Activated CD4-positive, CD25-positive, alpha-beta regulatory T cell treated with anti-CD3 and anti-CD28 coated beads, Interleukin-2, amount 50 U/mL, for 24 hours (primary cell): ENCODE data around the gene SCYL2.

Experiments
- ATAC-seq, 2 donors: fragments of 150-1000 bp; cut with Tn5 transposase; one replicate each; pipeline ENCODE4 v1.10.0; 2021; ENCODE audit warnings: mild to moderate bottlenecking in 1 of 2, moderate library complexity in 1 of 2

The SCYL2 gene

GRCh38 chr12:100381379-100381778 is 114.4 kb downstream of the SCYL2 start:
- ATAC-seq, result no peak

- no peak for ATAC-seq
Observed at GRCh38 chr12:100382338-100382737, 115.4 kb downstream of the SCYL2 start.

- no peak for ATAC-seq
Observed at GRCh38 chr12:100383586-100384558, 116.9 kb downstream of the SCYL2 start.

GRCh38 chr12:100384559-100384935 is 117.6 kb downstream of the SCYL2 start:
- ATAC-seq, result no peak

GRCh38 chr12:100388382-100388781 is 121.4 kb downstream of the SCYL2 start:
- no peak for ATAC-seq
